Femur (tissue), 1 donor: ENCODE data around the gene JMJD4.
"Not testable (repeated sequence)": the region's sequence is repeated elsewhere in the genome, so short reads cannot be mapped to it uniquely, and the experiment has no call there.

Source experiments
- DNase-seq: peaks from one replicate; pipeline ENCODE4 v3.0.0-alpha.2; 2017

JMJD4 gene

GRCh38 chr1:227731241-227731677 lies 3.8 kb downstream of the JMJD4 start:
- no peak for DNase-seq

GRCh38 chr1:227730630-227731151 lies 4.4 kb downstream of the JMJD4 start:
- DNase-seq: no peak

DNA sequence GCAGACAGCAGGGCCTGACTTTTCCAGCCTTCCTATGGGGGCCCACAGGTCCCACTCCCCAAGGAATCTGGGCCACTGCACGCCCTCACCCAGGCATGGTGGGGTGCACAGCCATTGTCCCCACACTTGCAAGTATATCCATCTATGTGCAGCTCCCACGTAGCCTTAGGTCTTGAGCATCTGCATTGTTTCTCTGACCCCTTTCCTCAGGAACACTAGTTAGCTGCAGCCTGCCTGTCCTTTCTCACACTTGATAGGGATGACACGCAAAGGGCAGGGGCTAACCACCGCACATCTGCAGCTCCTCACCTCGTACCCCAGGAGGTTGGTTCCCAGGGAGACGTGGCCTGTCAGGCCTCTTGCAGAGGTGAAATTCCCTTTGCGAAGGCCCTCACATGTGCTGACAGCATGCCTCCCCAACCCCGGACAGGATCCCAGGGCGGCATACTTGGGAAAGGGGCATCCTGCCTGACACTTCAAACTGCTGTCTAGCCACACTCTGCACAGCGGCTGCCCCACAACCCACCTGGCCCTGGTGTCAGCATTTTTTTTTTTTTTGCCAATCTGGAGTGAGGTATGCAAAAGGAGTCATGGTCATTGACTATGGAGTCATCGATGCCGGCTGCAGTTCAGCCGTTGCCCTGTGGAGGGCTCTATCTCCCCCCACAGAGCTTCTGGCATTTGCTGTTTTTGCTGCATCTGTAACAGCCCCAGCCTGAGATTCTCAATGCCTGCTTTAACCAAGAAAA lies 5.0 kb downstream of the JMJD4 start:
- peak; percentile 63 for DNase-seq

DNA sequence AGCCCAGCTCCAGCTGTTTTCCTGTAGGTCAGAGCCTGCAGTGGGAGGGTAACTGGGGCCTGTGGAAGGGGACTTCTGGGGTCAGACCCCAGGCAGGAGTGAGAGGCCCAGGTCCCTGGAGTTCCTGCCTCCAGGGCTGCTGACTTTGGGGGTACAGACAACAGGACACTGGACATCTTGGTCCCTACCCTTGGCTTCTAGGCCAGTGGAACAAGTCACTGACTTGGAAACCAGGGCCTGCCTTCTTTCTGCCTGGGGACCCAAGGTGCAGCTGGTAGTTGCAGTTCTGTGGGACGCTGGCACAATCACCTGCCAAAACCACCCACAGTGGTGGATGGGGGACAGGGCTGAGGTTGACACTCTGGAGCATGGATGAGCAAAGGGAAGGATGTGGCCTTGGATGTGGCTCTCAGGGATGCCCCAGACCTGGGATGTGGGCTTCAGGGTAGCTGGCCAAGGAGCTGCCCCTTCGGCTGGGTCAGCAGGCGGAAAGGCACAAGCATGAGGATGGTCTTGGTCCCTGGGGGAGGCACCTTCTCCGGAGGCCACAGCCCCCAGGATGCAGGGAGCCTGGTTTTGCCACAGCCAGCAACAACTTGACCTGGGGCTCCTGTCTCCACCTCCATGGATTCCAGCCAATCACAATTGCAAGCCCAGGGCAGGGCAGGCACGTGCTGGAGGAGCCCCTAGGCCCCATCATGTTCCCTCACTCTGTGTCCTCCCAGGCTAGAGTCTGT lies 5.8 kb downstream of the JMJD4 start:
- peak; percentile 40 for DNase-seq

- DNase-seq: no peak
Observed at GRCh38 chr1:227728892-227729143, 6.3 kb downstream of the JMJD4 start.

DNA sequence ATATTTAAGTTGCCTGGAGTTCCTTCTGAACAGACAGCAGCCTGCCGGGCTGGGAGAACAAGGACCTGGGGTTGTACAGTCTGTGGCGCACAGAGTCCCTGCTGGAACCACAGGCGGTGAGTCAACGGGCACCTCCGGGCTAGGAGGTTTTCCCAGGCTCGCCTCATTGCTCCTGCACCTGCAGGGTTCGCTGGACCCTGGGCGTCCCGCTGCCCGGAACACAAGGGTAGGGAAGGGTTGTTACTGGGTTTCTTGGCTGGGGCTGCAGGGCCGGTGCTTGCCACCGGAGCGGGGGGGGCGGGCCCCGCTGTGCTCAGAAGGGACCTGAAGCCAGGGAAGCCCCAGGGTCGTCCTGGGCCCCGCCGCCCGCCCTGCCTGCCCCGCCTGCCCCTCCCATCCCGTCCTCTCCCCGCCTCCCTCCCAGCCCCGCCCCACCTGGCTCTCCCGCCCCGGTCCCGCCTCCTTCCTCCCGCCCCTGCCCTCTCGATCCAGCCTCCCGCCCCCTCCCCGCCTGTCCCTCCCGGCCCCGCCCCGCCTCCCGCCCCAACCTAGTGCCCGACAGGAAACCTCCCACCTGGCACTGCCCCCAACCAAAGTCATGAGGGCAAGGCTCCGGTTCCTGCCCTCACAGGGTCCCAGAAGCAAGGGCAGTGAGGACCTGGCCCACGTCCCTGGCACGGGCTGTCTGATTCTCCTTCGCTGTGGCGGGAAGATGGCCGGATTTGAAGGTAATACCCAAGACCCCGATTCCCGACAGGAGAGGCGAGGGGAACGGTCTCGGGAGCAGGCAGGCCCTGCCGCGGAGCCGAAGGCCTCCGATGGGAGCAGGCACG lies 6.8 kb downstream of the JMJD4 start:
- DNase-seq: peak; percentile 83

GRCh38 chr1:227726924-227727599 lies 8.0 kb downstream of the JMJD4 start:
- DNase-seq: no peak

- DNase-seq: no peak
Observed at GRCh38 chr1:227726318-227726717, 8.8 kb downstream of the JMJD4 start.

DNA sequence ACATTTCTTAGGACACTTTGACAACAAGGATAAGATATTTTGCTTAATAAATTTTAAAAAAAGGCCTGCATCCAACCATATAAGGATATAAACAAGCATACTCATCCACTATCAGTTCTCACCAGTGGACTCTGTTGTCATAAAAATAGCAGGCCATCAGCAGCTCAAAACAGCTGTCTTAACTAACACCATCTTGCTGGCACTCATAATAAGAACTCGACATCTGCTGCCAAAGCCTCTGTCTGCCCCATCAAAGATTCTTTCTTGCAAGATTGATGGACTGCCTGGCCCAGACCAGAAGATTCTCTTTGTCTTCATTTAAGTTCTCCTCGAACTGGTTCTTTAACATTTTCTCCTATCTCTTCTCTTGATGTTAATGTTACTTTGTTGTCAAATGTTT lies 10.1 kb downstream of the JMJD4 start:
- no peak for DNase-seq

DNA sequence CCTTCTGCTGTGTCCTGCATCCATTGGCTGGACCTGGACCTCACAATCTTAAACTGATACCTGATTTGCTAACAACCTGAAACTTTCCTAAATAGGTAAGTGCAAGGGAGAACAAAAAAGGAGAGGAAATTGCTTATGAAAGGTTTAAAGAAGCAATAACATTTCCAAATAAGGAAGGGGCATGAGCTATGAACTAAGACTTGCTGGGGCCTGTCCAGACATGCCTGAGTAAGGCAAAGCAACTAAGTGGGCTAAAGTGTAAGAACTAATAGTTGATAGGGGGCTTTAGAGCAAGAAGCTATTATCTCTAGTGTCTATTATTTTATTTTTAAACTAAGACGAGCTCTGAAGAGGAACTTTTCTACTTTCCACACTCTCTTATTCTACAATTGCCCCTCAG lies 11.6 kb downstream of the JMJD4 start:
- no peak for DNase-seq

DNA sequence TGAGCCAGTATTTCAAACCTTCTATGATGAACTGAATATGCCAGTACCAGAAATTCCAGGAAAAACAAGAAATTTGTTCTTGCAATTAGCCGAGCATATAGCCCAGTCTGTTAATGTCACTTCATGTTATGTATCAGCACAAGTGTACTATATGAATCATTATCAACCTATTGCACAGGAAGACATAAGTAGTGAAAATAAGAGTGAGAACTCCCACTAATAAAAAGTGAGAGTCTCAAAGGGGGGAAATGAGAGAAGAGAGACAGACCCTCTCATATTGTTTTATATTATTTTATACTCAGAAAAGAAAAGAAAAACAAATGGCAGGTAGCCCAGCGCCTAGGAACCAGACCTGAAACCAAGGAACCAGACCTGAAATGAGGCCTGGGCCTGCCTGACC lies 16.2 kb downstream of the JMJD4 start:
- no peak for DNase-seq

DNA sequence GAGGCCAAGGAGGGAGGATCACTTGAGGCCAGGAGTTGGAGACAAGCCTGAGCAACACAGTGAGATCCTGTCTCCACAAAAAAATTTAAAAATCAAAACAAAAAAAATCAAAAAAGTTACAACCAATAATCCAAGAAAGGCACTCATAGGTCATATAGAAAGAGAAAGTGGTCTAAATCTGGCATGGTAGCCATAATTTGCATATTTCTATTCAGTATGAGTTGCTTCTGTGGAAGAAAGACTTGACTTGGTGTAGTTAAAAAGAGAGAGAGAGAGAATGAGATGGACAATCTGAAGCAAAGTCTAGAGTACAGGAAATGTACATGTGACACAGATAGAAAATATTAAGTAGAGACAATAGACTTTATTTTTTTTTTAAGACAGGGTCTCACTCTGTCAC lies 22.5 kb downstream of the JMJD4 start:
- DNase-seq: no peak

- not testable (repeated sequence) for DNase-seq
Observed at GRCh38 chr1:227710474-227710873, 24.6 kb downstream of the JMJD4 start.

GRCh38 chr1:227709451-227709850 lies 25.7 kb downstream of the JMJD4 start:
- DNase-seq: no peak

DNA sequence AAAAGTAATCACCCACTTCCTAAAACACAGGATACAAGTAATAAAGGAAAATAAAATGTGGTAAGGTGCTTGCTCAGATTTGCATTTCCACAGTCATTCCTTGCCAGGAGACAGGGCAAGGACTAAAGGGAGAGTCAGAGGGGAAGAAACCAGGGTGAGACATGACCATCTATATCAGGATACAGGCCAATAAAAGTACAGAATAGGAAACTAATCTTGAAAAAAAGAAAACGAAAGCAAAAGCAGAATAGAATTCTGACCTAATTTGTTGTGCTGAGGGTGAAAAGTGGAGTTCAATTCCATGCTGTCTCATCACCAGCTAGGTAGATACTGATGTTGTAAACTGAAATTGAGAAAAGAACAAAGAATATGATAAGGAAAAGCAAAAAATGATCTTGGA lies 27.3 kb downstream of the JMJD4 start:
- DNase-seq: no peak

GRCh38 chr1:227701631-227702030 lies 33.5 kb downstream of the JMJD4 start:
- not testable (repeated sequence) for DNase-seq

- DNase-seq: no peak
Observed at GRCh38 chr1:227697321-227697864, 37.7 kb downstream of the JMJD4 start.

DNA sequence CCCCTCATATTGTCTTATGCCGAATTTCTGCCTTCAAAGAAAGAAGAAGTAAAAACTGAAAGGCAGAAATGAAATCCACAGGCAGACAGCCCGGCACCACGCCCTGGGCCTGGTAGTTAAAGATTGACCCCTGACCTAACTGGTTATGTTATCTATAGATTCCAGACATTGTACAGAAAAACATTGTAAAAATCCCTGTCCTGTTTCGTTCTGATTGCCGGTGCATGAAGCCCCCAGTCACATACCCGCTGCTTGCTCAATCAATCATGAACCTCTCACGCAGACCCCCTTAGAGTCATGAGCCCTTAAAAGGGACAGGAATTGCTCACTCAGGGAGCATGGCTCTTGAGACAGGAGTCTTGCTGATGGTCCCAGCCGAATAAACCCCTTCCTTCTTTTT lies 49.3 kb downstream of the JMJD4 start:
- DNase-seq: no peak
